Testis (tissue), 2 donors: ENCODE measurements around the gene ATP2C1.

ENCODE experiments used
- CTCF ChIP-seq, 3 experiments: fragments of 450-650 bp in 2 of 3; fragments of 200-600 bp in 1 of 3; sonication (generic) in 1 of 3; IDR thresholded peaks; one replicate each; pipeline ENCODE4 v1.5.1; 2016 to 2019; ENCODE audit warnings: antibody characterized with exemption in 3 of 3, mild to moderate bottlenecking in 2 of 3, moderate library complexity in 1 of 3
- POLR2A ChIP-seq: fragments of 450-650 bp; IDR thresholded peaks from one replicate; pipeline ENCODE4 v1.6.1; 2017; ENCODE audit warnings: antibody characterized with exemption, mild to moderate bottlenecking, moderate library complexity

- TF ChIP-seq CTCF (IDR thresholded peaks at IDR 0.05) (no peak), POLR2A (no peak)
Observed at GRCh38 chr3:130956721-130957120, 62.8 kb downstream of the ATP2C1 start.
